Hepatocyte (in vitro differentiated cells): ENCODE data around the gene RPP40. TPM values are rescaled to one million over a fixed set of nuclear protein-coding genes. Genes with fewer than 3 reads are reported as not detected.

Experiments
- DNase-seq: peaks from one replicate; pipeline ENCODE4 v3.0.0-alpha.2; 2016; ENCODE audit warnings: low spot score
- H2AFZ ChIP-seq: fragments of 200-600 bp; sonication (generic); 2 replicates; pipeline ENCODE4 v1.6.0; 2016; ENCODE audit warnings: antibody characterized with exemption, mild to moderate bottlenecking
- H3K27ac ChIP-seq: fragments of 200-600 bp; sonication (generic); 2 replicates; pipeline ENCODE4 v1.5.1; 2016; ENCODE audit warnings: mild to moderate bottlenecking
- H3K27me3 ChIP-seq: fragments of 200-600 bp; sonication (generic); 2 replicates; pipeline ENCODE4 v1.6.1; 2016
- H3K36me3 ChIP-seq: fragments of 200-600 bp; sonication (generic); replicated peaks from 2 replicates; pipeline ENCODE4 v1.5.1; 2016; ENCODE audit warnings: low read depth; ENCODE audit not compliant: insufficient read depth
- H3K4me1 ChIP-seq: fragments of 200-600 bp; sonication (generic); 2 replicates; pipeline ENCODE4 v1.5.1; 2016; ENCODE audit warnings: mild to moderate bottlenecking, moderate library complexity; ENCODE audit not compliant: insufficient read depth
- H3K4me2 ChIP-seq: fragments of 200-600 bp; sonication (generic); 2 replicates; pipeline ENCODE4 v1.6.0; 2016
- H3K4me3 ChIP-seq: fragments of 200-600 bp; sonication (generic); 2 replicates; pipeline ENCODE4 v1.5.1; 2016; ENCODE audit warnings: mild to moderate bottlenecking
- H3K79me2 ChIP-seq: fragments of 200-600 bp; sonication (generic); 2 replicates; pipeline ENCODE4 v1.6.0; 2017; ENCODE audit warnings: mild to moderate bottlenecking
- H3K9me2 ChIP-seq: fragments of 200-600 bp; sonication (generic); replicated peaks from 2 replicates; pipeline ENCODE4 v1.6.0; 2017; ENCODE audit warnings: mild to moderate bottlenecking; ENCODE audit not compliant: insufficient read depth
- H3K9me3 ChIP-seq: fragments of 200-600 bp; sonication (generic); 2 replicates; pipeline ENCODE4 v1.5.1; 2016; ENCODE audit warnings: low read depth, mild to moderate bottlenecking
- H4K20me1 ChIP-seq: fragments of 200-600 bp; sonication (generic); 2 replicates; pipeline ENCODE4 v1.6.0; 2016; ENCODE audit warnings: mild to moderate bottlenecking; ENCODE audit not compliant: insufficient read depth, poor library complexity, severe bottlenecking
- EZH2 ChIP-seq: fragments of 200-600 bp; sonication (generic); IDR thresholded peaks from 2 replicates; pipeline ENCODE4 v1.6.1; 2016; ENCODE audit warnings: antibody characterized with exemption, mild to moderate bottlenecking, borderline replicate concordance
- EZH2phosphoT487 ChIP-seq: fragments of 200-600 bp; sonication (generic); IDR thresholded peaks from one replicate; pipeline ENCODE4 v1.6.1; 2018; ENCODE audit warnings: antibody characterized with exemption, mild to moderate bottlenecking, low read depth, moderate library complexity; ENCODE audit not compliant: unreplicated experiment, severe bottlenecking
- WGBS: methylation state at CpG from one replicate; pipeline ENCODE4 v1.1.6; 2016; ENCODE audit warnings: low lambda C conversion rate; ENCODE audit errors: missing lambda C conversion rate; 5-methylcytosine and 5-hydroxymethylcytosine counted together
- polyA plus RNA-seq: library from polyadenylated mRNA; unstranded; fragments of >200 nt; fragmentation: Nextera tagmentation; extraction: Ambion mirVana; gene quantifications from 2 replicates; pipeline ENCODE4 v1.2.1, GENCODE V29; 2016
- total RNA-seq: library from RNA; depleted of rRNA; stranded (reverse); fragments of >200 nt; gene quantifications from 2 replicates; pipeline ENCODE4 v1.2.3, GENCODE V29; 2014
- TF ChIP-seq, protein P1 (sequence below): fragments of 200-600 bp; sonication (generic); IDR thresholded peaks from 2 replicates; pipeline ENCODE4 v1.5.1; 2016; ENCODE audit warnings: antibody characterized with exemption, mild to moderate bottlenecking; ENCODE audit not compliant: poor library complexity

The RPP40 gene
- total and polyA plus RNA-seq, 2 experiments from 2014 or later: 17.7 to 24.8 TPM

GRCh38 chr6:5004373-5005037, 668 bp upstream of the RPP40 start:
- Histone ChIP-seq H3K9me3 (no peaks in the 10 kb centered on the region), H3K9me2 (no peaks in the 10 kb centered on the region), H3K27me3 (no peaks in the 10 kb centered on the region), H3K4me1 (no peaks in the 10 kb centered on the region), H3K36me3 (no peaks in the 10 kb centered on the region), H4K20me1 (no peaks in the 10 kb centered on the region), H3K27ac (peak overlapping the region; percentile 86), H3K4me2 (peak overlapping the region; percentile 77), H2AFZ (peak overlapping the region; percentile 86), H3K79me2 (no peaks in the 10 kb centered on the region), H3K4me3 (peak overlapping the region; percentile 92)
- WGBS: 62% methylated on average over 12 of the region's 12 CpGs
- no peak for DNase-seq
- TF ChIP-seq EZH2phosphoT487: no peak
- TF ChIP-seq, protein P1, sequence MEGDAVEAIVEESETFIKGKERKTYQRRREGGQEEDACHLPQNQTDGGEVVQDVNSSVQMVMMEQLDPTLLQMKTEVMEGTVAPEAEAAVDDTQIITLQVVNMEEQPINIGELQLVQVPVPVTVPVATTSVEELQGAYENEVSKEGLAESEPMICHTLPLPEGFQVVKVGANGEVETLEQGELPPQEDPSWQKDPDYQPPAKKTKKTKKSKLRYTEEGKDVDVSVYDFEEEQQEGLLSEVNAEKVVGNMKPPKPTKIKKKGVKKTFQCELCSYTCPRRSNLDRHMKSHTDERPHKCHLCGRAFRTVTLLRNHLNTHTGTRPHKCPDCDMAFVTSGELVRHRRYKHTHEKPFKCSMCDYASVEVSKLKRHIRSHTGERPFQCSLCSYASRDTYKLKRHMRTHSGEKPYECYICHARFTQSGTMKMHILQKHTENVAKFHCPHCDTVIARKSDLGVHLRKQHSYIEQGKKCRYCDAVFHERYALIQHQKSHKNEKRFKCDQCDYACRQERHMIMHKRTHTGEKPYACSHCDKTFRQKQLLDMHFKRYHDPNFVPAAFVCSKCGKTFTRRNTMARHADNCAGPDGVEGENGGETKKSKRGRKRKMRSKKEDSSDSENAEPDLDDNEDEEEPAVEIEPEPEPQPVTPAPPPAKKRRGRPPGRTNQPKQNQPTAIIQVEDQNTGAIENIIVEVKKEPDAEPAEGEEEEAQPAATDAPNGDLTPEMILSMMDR: no peak
- TF ChIP-seq EZH2: no peak

GRCh38 chr6:4999586-4999985, 4.3 kb downstream of the RPP40 start:
- WGBS: 88% methylated on average over 2 of the region's 2 CpGs

DNA sequence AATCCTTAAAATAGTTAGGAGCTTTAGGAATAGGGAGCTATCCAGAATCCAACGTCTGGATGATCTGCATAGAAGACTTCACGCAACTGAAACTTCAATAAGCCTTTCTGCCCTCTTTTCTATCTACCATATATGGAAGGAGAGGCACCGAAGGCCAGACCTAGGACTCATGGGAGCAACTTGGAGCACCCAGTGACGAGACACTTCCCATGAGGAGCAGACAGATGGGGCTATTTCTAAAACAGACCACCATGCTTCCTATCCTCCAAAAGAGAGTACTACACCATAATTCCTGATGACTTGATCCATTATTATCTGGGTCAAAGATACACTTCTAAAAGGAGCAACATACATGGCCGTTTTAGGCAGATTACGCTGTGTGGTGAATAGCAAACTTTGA, 6.0 kb downstream of the RPP40 start:
- no peaks in the 10 kb centered on the region for H3K27me3 ChIP-seq
- no peak overlapping the region for H3K27ac ChIP-seq
- no peak overlapping the region for H3K4me3 ChIP-seq
- H3K4me2 ChIP-seq: no peak overlapping the region
- TF ChIP-seq EZH2 (no peak), EZH2phosphoT487 (no peak)
- TF ChIP-seq, protein P1: no peak
- no peaks in the 10 kb centered on the region for H4K20me1 ChIP-seq
- no peaks in the 10 kb centered on the region for H3K4me1 ChIP-seq
- no peak overlapping the region for H2AFZ ChIP-seq
- H3K9me2 ChIP-seq: no peaks in the 10 kb centered on the region
- WGBS: 76% methylated on average over 6 of the region's 6 CpGs
- no peak for DNase-seq
- no peaks in the 10 kb centered on the region for H3K9me3 ChIP-seq
- H3K36me3 ChIP-seq: no peaks in the 10 kb centered on the region
- H3K79me2 ChIP-seq: no peaks in the 10 kb centered on the region

More at GRCh38 chr6:4999586-4999985, 4.3 kb downstream of the RPP40 start:
- no peak overlapping the region for H3K4me3 ChIP-seq
- no peaks in the 10 kb centered on the region for H3K79me2 ChIP-seq
- no peaks in the 10 kb centered on the region for H3K36me3 ChIP-seq
- H3K4me1 ChIP-seq: no peaks in the 10 kb centered on the region
- H3K4me2 ChIP-seq: no peak overlapping the region
- TF ChIP-seq, protein P1: no peak
- no peak for TF ChIP-seq EZH2phosphoT487
- no peak for TF ChIP-seq EZH2
- no peaks in the 10 kb centered on the region for H3K27me3 ChIP-seq
- DNase-seq: no peak
- no peaks in the 10 kb centered on the region for H4K20me1 ChIP-seq
- no peak overlapping the region for H3K27ac ChIP-seq
- H3K9me2 ChIP-seq: no peaks in the 10 kb centered on the region
- no peak overlapping the region for H2AFZ ChIP-seq
- no peaks in the 10 kb centered on the region for H3K9me3 ChIP-seq
